HG03064 (cell line): Measurements from ENCODE around the gene BAG1.

Experiments
- ATAC-seq: cut with Tn5 transposase; IDR thresholded peaks from one replicate; pipeline ENCODE4 v1.9.1; 2021; ENCODE audit warnings: low read depth; ENCODE audit not compliant: unreplicated experiment

BAG1 gene

DNA sequence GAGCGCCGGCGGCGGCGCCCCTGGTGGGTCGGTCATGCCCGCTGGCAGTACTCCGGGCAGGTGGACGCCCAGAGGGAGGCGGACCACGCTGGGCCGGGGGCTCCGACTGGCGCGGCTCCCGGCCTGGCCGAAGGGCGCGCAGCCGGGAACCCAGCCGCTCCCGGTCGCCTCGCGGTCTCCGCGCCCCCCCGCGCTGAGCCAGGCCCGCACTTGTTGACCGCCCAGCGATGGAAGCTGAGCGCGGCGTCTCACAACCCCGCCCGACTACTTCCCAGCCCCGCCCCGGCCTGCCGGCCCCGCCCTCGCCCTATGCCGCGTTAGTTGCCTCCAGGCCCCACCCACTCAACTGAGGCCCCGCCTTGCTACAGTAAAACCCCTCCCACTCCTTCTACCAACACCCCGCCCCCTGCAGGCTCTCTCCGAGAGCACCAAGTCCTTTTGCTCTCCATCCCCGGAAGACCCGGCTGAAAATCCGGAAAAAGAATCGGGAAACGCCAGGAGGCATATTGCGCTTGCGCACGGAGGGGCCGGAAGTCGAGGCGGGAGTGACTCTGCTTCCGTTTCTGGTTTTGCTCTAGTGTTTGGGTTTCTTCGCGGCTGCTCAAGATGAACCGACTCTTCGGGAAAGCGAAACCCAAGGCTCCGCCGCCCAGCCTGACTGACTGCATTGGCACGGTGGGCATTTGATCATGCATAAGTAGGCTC is at the start of gene BAG1, which contains the start of gene CHMP5:
Gene BAG1, minus strand, starts transcription at position 236 of the 705 bp plus-strand sequence.
Gene CHMP5, plus strand, starts transcription at position 577 of the 705 bp plus-strand sequence. Its CDS starts 30 bp downstream, at position 607.
- ATAC-seq = peak; percentile 74

DNA sequence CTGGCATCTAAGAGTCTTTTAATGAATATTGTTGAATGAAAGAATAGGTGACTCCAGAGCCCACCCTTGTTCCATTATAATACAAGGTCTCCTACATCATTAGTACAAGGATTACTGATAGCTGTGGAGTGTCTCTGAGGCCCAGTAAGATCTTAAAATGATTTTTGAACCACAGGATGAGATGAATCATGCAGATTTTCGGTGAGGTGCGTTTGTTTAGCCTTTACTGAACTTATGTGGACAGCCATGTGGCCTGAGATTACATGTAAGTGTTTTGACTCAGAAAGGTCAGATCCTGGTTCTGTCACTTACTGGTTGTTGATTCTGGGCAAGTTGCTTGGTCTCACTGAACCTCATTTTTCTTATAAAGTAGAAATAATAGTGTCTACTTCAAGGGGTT is 47.4 kb upstream of the BAG1 start:
- ATAC-seq = no peak

DNA sequence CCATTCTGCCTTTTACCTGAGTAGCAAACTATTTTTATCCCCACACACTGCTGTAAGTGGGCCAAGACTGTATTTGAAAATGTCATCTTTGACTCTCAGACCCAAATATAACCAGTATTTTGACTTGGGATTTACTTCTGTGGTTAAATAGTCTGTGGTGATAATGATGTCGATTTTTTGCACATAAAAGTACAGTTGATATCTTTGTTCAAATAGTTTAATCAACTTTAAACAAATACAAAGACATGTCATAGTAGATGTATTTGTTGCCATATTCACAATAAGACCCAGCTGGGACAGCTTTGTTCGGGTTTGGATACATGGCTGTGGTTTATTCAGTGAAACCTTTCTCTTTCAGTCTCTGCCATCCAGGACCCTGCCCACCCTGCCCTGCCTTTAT is 46.2 kb upstream of the BAG1 start:
- ATAC-seq = no peak

DNA sequence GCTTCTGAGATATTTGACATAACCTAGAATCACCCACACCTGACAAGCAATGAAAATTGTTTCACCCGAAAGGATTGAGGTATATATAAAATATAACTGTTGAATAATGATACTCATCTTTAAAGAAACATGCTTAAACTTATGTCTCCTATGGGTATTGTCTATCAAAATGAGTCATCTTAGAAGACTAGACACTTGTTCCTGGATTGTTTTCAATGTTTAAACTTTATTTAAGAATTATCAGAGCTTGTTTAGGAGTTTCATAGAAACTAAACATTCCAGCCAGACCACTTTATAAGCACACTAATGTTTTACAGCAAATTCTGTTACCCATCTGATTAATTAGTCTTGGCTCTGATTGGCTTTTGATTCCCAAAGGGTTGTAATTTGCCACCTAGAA is 45.4 kb upstream of the BAG1 start:
- ATAC-seq = no peak

DNA sequence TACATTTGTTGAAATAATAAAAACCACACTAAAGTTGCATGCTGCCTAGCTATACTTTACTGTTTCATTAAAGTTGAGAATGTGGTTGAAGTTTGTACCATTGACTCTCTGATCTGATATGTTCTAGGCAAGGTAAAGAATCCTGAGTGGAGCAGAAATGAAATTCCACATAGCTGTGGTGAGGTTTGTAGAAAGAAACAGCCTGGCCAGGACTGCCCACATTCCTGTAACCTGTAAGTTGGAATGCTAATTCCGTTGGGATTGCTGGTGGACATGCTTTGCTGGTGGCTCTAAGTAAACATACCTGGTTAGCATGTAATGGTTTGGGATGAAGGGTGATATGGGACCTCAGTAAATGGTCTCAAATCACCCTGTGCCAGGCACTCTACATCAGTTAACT is 42.6 kb upstream of the BAG1 start:
- no peak for ATAC-seq

DNA sequence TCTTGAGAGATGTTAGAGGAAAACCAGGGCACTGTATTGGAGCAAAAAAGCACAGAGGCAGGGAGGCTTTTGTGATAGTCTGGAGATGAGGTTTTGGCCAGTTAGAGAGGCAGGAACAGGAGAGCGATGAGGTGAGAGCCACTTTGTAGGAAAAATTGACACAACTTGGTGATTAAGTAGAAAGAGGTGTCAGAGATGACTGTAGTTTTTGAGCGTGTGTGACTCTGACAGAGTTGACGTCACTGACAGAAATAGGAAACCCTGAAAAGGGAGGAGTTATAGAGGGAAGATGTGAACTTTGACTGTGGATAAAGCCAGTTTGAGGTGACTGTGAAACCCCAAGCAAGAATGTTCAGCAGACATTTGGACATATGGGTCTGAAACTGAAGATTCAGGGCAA is 41.5 kb upstream of the BAG1 start:
- no peak for ATAC-seq

DNA sequence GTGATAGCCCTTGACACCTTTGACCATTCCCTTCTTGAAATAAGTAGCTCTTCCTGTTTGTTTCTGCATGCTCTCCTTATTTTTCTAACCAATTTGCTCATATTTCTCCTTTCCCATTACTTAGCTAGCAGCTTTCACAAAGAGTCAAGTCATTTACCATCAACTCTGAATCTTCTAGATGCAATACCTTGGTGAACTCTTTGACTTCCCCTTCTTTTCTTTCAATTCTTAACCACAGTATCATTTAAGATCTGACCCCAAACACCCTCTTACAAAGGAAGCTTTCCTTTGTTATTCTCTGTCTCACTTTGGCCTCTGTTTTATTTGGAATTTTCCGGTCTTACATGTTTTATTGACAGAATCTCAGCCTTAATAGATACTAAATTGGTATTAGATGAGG is 39.9 kb upstream of the BAG1 start:
- ATAC-seq = no peak

DNA sequence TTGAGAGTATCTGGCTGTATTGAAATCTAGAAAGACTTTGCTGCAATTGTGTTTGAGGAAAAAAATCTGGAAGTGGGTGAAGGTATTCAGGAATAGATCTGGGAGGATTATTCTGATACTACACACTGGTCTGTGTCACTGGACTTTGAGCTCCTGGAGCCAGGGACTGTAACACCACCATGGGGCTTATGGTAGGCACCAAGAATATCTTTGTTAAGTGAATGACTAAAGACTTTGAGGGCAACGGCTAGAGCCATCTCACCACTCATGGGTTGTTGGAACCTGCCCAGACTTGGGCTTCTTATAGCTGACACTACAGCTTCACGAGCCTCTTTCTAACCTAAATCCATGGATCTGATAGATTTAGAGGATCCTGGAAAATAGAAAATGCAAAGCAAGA is 36.0 kb upstream of the BAG1 start:
- no peak for ATAC-seq

DNA sequence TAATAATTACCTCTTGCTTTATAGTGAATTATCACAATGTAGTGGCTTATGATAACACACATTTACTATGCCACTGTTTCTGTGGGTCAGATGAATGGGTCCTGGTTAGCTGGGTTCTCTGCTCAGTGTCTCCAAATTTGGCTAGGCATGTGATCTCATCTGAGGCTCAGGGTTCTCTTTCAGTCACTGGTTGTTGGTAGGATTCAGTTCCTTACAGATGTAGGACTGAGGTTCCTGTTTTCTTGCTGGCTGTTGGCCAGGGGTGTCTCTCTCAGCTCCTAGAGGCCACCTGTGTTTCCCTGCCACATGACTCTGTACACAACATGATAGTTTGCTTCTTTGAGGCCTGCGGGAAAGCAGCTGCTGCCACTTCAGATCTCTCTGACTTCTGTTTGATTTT is 32.9 kb upstream of the BAG1 start:
- peak; percentile 87 for ATAC-seq

DNA sequence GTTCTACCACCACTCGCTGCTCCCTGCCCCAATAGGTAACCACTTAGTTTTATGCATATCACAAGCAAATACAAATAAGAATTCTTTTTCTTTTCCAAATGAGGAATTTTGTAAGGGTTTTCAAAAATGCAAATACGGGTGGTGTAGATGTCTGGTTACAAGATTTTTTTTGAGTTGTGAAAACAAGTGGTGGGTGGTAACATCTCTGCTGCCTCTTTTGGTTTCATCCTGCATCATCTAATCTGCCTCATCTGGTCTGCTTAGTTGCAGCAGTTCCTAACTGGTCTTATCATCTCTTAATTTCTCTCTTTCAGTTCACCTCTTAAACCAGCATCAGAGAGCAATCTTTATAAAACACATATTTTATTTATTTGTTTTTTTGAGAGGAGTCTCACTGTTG is 31.1 kb upstream of the BAG1 start:
- ATAC-seq = no peak

DNA sequence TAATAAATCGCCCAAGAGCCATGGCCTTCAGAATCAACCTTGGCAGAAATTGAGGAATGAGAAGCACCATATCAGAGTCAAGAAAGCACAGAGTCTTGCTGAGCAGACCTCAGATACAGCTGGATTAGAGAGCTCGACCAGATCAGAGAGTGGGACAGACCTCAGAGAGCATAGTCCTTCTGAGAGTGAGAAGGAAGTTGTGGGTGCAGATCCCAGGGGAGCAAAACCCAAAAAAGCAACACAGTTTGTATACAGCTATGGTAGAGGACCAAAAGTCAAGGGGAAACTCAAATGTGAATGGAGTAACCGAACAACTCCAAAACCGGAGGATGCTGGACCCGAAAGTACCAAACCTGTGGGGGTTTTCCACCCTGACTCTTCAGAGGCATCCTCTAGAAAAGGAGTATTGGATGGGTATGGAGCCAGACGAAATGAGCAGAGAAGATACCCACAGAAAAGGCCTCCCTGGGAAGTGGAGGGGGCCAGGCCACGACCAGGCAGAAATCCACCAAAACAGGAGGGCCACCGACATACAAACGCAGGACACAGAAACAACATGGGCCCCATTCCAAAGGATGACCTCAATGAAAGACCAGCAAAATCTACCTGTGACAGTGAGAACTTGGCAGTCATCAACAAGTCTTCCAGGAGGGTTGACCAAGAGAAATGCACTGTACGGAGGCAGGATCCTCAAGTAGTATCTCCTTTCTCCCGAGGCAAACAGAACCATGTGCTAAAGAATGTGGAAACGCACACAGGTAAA is 30.3 kb upstream of the BAG1 start:
- no peak for ATAC-seq

DNA sequence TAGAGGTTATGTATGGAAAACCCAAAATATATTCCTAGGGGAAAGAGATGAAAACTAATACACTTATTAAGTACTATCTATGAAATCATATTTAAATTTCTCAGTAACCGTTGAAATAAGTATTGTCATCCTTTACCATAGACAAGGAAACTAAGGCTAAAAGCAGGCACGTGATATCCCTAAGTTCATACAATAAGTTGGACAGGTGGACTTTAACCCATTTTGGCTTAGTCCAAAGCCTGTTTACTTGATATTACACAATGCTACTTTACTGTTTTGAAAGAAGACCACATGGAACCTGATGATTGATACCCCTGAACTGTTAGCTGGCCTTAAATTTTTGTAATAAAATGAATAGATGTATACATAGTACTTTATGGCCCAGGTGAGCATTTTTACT is 29.3 kb upstream of the BAG1 start:
- ATAC-seq = no peak

DNA sequence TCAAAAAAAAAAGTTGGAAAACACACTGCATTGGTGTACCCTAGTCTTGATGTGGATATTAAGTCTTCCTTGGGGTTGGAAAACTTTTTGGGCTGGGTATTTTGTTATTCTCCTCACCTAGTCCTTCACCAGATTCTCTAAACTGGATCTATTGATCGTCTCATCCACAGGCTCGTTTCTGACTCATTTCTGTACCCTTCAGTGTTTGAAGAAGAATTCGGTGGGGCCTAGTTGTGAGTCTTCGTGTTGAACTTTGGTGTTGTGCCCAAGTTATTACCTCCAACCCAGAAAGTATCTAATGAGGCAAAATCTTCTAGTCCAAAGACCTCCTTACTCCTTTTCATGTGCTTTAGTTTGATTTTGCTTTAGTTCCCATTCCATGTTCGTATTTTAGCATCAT is 27.4 kb upstream of the BAG1 start:
- ATAC-seq = no peak

DNA sequence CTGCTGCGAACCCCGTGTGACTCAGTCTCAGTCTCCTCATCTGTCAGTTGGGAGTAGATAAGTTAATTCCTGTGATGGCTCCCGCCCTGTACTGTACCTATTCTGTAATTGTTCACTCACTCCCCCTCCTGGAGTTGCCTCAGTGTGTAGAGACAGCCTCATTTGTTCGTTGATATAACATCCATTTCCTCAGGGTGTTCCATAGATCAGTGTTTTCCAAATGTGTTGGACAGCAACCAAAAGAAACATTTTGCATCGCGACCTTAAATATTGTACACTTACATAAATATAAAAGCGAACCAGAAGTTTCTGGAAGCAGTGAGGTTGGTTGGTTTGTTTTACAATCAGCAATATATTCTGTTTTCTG is 26.5 kb upstream of the BAG1 start:
- ATAC-seq = no peak

DNA sequence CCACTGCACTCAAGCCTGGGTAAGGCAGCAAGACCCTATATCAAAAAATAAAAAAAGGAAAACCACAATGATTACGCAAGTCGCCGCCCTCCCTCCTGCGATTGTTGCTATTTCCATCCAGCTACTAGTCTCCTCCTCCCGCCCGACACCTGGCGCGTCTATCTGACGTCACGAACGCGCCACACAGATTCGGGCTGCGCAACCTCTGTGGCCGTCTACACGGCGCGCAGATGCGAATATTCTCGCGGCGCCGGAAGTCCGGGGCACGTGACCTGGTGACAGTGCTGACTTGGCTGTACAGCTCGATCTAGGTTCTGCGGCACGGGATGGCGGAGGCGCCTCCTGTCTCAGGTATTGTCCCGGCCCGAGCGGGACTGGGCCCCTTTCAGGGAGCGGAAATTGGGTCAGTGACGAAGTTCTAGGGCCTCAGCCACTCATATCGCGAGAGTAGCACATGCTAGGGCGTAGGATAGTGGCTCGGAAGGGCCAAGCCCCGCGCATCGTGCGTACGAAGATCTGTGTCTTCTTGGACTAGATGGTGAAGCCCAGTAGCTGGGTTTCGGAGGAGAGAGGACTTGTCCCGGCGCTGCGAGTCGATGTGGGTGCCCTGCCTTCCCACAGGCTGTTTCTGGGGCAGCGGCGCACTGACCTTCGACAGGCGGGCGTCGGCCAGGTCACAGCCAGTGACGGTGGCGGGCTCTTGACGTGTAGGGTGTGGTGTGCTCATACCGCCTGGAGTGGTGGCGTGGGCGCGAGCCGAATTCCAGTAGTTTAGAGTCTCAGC is 25.9 kb upstream of the BAG1 start, which contains the start of gene NFX1:
Gene NFX1, plus strand, starts transcription at position 270 of the 784 bp plus-strand sequence. Its CDS starts 57 bp downstream, at position 327.
- peak; percentile 85 for ATAC-seq

DNA sequence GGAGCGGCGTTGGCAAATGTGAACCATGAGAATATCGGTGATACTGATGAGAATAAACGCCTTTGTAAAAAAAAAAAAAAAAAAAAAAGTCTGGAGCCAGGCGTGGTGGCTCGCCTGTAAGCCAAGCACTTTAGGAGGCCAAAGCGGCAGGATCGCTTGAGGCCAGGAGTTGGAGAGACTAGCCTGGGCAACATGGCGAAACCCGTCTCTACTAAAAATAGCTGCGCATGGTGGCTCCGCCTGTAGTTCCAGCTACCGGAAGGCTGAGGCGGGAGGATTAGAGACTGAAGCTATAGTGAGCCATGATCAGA is 25.4 kb upstream of the BAG1 start:
- peak; percentile 18 for ATAC-seq

DNA sequence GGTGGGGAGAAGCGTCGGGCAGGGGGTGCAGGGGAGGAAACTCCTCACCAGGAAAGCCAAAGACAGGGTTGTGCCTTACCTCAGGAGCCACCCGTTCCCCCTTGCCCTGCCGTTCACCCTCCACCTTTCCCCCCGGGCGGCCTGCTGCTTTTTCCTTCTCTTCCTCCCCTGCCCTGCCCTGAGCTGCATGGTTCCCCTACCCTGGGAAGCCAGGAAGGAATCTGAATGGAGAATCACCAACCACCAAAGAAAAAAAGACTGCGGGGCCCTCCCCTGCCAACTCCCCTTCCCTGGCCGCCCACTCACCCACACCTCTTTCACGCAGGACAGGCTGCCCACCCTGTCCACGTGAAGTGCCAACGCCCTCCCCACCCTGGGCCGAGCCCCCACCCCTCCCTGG is 25.0 kb upstream of the BAG1 start:
- ATAC-seq = no peak

DNA sequence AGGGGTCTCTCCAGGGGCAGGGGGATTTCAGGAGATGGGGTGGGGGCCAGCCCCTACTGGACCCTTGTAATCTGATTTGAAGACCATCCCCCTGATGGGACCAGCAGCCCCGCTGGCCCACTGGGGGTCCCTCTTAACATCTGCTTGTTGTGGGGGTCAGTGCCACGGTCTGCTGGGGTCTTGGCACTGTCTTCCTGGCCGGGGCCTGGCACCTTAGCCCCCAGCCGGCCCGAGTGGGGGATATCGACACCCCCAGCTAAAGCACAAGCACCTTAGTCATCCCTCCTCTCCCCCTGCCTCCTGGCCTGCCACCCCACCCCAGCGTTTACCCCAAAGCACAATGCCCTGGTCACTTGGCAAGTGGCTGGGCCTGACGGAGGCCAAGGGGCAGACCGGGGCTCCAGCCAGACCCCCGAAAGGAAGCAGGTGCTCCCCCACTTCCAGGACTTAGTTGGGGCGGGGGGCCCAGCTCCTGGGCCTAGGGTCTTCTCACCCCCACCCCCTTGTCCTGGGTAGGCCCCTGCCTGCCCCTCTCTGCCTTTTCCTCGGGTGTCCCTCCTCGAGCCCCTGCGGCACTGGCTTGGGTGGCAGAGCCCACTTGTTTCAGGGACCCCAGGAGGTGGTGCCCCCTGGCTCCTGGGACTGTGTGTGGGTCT is 24.4 kb upstream of the BAG1 start:
- ATAC-seq = no peak

DNA sequence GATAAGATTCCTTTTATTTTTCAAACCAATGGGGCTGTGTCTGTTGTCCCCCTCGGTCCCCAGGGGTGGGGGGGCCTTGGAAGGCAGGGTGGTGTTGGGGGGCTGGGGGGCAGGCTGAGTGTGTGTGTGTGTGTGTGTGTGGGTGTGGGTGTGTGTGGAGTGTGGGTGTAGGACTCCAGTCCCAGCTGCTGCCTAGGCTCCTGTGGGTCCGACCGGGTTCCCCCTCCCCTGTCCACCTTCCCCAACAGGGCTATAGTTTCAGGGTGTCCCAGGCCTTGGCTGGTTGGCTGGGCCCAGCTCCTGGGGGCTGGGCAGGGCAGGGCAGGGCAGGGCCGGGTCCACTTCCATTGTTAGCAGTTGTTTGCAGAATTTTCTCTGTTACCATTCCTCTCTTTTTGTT is 23.7 kb upstream of the BAG1 start:
- no peak for ATAC-seq

DNA sequence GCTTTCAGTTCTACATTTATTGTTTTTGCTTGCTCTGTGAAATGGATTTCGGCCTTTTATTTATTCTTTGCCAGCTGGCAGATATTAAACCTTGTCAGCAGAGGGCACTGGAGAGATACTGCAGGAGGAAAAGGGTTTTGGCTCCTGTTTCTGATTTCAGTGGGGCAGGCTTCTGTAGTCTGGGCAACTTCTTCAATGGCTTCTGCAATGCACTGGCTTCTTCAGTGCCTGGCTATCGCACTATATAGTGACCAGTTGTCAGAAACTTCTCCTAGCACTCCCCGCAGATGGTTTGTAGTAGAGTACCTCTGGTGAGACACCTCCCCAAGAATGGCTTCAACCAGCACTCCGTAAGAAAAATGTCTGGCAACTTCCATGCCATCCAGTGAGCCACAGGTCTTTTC is 22.6 kb upstream of the BAG1 start:
- ATAC-seq = no peak

DNA sequence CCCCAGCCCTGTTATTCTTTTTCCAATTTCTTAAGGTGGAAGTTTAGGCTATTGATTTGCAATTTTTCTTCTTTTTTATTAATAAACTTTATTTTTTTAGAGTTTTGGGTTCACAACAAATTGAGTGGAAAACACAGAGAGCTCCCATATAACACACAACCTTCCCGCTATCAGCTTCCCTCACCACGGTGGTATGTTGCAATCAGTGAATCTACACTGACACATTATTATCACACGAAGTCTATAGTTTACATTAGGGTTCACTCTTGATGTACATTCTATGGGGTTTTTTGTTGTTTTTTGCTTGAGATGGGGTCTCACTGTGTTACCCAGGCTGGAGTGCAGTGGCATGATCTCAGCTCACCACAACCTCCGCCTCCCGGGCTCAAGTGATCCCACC is 21.0 kb upstream of the BAG1 start:
- ATAC-seq = no peak
